ENCODE data around the gene RAB5B. TPM values are rescaled to one million over a fixed set of nuclear protein-coding genes. Genes with fewer than 3 reads are reported as not detected.
A peak's percentile ranks its signal among the peaks of the same experiment; 100 is the strongest.

RAB5B gene
- total and polyA plus RNA-seq, 10 of the 15 experiments (the other 5 are each of a cell fraction or from before 2014, with no cell fraction given), result 7.5 to 149 (median 37.8) TPM

GRCh38 chr12:55940065-55940732, 33.7 kb upstream of the RAB5B start (continued):
- TF ChIP-seq ZBTB40 (IDR thresholded peaks at IDR 0.05; ENCODE audit: borderline replicate concordance) (no peak), YY1 (IDR thresholded peaks at IDR 0.05; ENCODE audit: low read depth, low read length) (peak; percentile 61; the same call in 1 of the 2 replicates), POLR2AphosphoS2 (IDR thresholded peaks at IDR 0.05; ENCODE audit: low read depth, low read length) (no peak), NFIC (IDR thresholded peaks at IDR 0.05; ENCODE audit: low read depth, low read length) (no peak), IRF4 (IDR thresholded peaks at IDR 0.05; ENCODE audit: low read depth, low read length) (no peak), CBFB (IDR thresholded peaks at IDR 0.05; ENCODE audit: low read depth) (no peak), HDGF (IDR thresholded peaks at IDR 0.05) (0 out of 2 replicates have a peak, but pooled peaks have one; percentile 82), NBN (IDR thresholded peaks at IDR 0.05) (peak; percentile 72), ZNF622 (IDR thresholded peaks at IDR 0.05) (no peak), REST (IDR thresholded peaks at IDR 0.05; ENCODE audit: low read depth, low read length) (no peak), RUNX3 (IDR thresholded peaks at IDR 0.05; ENCODE audit: low read length) (peak; percentile 76), ZBTB4 (CRISPR knock-in tag; IDR thresholded peaks at IDR 0.05) (no peak), CREM (IDR thresholded peaks at IDR 0.05; ENCODE audit: low read depth) (no peak; the same call in 1 of the 2 replicates), KDM1A (IDR thresholded peaks at IDR 0.05; ENCODE audit: borderline replicate concordance) (no peak), FOXK2 (IDR thresholded peaks at IDR 0.05) (no peak), SKIL (IDR thresholded peaks at IDR 0.05; ENCODE audit: low read depth, poor library complexity, severe bottlenecking) (no peak), E2F4 (IDR thresholded peaks at IDR 0.05; ENCODE audit: low read depth, low read length) (no peak)
